HepG2 (cell line): ENCODE data around the gene HES2. TPM values are rescaled to one million over a fixed set of nuclear protein-coding genes. Genes with fewer than 3 reads are reported as not detected.

Experiments
- ARNTL ChIP-seq: sonication (generic); formaldehyde crosslinking; IDR thresholded peaks from 2 replicates; pipeline ENCODE4 v1.4.0; 2020; ENCODE audit warnings: mild to moderate bottlenecking, missing genetic modification reagents
- ATF4 ChIP-seq, 2 experiments: fragments of 450-650 bp in 1 of 2; sonication (generic) in 1 of 2; formaldehyde crosslinking; IDR thresholded peaks; 2 replicates each; pipeline versions ENCODE4 v1.5.0 to v1.8.0; 2020 to 2022; ENCODE audit warnings: mild to moderate bottlenecking in 1 of 2, missing genetic modification reagents in 1 of 2
- BCL6 ChIP-seq: IDR thresholded peaks from 2 replicates; pipeline ENCODE4 v1.6.1; 2016; ENCODE audit warnings: missing genetic modification reagents, missing compliant biosample characterization
- BHLHE40 ChIP-seq: IDR thresholded peaks from 2 replicates; pipeline ENCODE4 v1.6.1; 2011; ENCODE audit warnings: low read length, improper control_type of control experiment
- GATAD1 ChIP-seq: IDR thresholded peaks from 2 replicates; pipeline ENCODE4 v1.6.1; 2016; ENCODE audit warnings: missing genetic modification reagents, missing compliant biosample characterization
- GZF1 ChIP-seq: sonication (generic); formaldehyde crosslinking; IDR thresholded peaks from 2 replicates; pipeline ENCODE4 v1.5.1; 2020; ENCODE audit warnings: mild to moderate bottlenecking, missing genetic modification reagents
- HNF4G ChIP-seq, 2 experiments: sonication (generic) in 1 of 2; formaldehyde crosslinking in 1 of 2; IDR thresholded peaks; 2 replicates each; pipeline versions ENCODE4 v1.4.0 to v1.6.1; 2011 to 2020; ENCODE audit warnings: borderline replicate concordance in 2 of 2, low read depth in 2 of 2, mild to moderate bottlenecking in 2 of 2, low read length in 1 of 2, missing genetic modification reagents in 1 of 2, moderate library complexity in 1 of 2
- KLF12 ChIP-seq: sonication (generic); formaldehyde crosslinking; IDR thresholded peaks from 2 replicates; pipeline ENCODE4 v1.4.0; 2020; ENCODE audit warnings: missing genetic modification reagents, borderline replicate concordance
- KLF16 ChIP-seq, 2 experiments: sonication (generic) in 1 of 2; formaldehyde crosslinking in 1 of 2; IDR thresholded peaks; 2 replicates each; pipeline versions ENCODE4 v1.6.1 to v1.8.0; 2016 to 2023; ENCODE audit warnings: missing genetic modification reagents in 2 of 2, missing compliant biosample characterization in 1 of 2
- MAZ ChIP-seq, 2 experiments: sonication (generic) in 1 of 2; formaldehyde crosslinking in 1 of 2; IDR thresholded peaks; 2 replicates each; pipeline versions ENCODE4 v1.5.0 to v1.6.1; 2012 to 2020; ENCODE audit warnings: low read depth in 2 of 2, mild to moderate bottlenecking in 2 of 2, borderline replicate concordance in 1 of 2, improper control_type of control experiment in 1 of 2, low read length in 1 of 2, missing genetic modification reagents in 1 of 2, moderate library complexity in 1 of 2
- MED8 ChIP-seq: sonication (generic); formaldehyde crosslinking; IDR thresholded peaks from 2 replicates; pipeline ENCODE4 v1.8.1; 2023; ENCODE audit warnings: mild to moderate bottlenecking, missing genetic modification reagents; ENCODE audit not compliant: insufficient replicate concordance
- MIER3 ChIP-seq: IDR thresholded peaks from 2 replicates; pipeline ENCODE4 v1.6.1; 2016; ENCODE audit warnings: missing compliant biosample characterization, borderline replicate concordance
- MLX ChIP-seq: IDR thresholded peaks from 2 replicates; pipeline ENCODE4 v1.6.1; 2016
- NCOA2 ChIP-seq: sonication (generic); formaldehyde crosslinking; IDR thresholded peaks from 2 replicates; pipeline ENCODE4 v1.8.0; 2022; ENCODE audit warnings: inconsistent platforms
- NFIC ChIP-seq: IDR thresholded peaks from 2 replicates; pipeline ENCODE4 v1.6.1; 2012; ENCODE audit warnings: mild to moderate bottlenecking, low read length, inconsistent platforms
- POLR2AphosphoS5 ChIP-seq: IDR thresholded peaks from 2 replicates; pipeline ENCODE4 v1.6.1; 2012; ENCODE audit warnings: low read depth, low read length
- POLR2G ChIP-seq: fragments of 200-400 bp; formaldehyde crosslinking; IDR thresholded peaks from 2 replicates; pipeline ENCODE4 v1.6.1; 2018; ENCODE audit warnings: mild to moderate bottlenecking, low read depth, low read length, moderate library complexity
- RBM39 ChIP-seq: fragments of 200-400 bp; formaldehyde crosslinking; IDR thresholded peaks from one replicate; pipeline ENCODE4 v1.6.1; 2018; ENCODE audit warnings: antibody characterized with exemption, mild to moderate bottlenecking, low read depth, low read length; ENCODE audit not compliant: poor library complexity, severe bottlenecking
- REL ChIP-seq: sonication (generic); formaldehyde crosslinking; conservative IDR thresholded peaks from 2 replicates; pipeline ENCODE4 v1.8.0; 2022; ENCODE audit warnings: mild to moderate bottlenecking, missing genetic modification reagents, moderate library complexity
- SAP130 ChIP-seq: IDR thresholded peaks from 2 replicates; pipeline ENCODE4 v1.6.1; 2016; ENCODE audit warnings: low read depth
- SP5 ChIP-seq: IDR thresholded peaks from 2 replicates; pipeline ENCODE4 v1.6.1; 2016; ENCODE audit warnings: low read depth, borderline replicate concordance
- TBP ChIP-seq: sonication (generic); formaldehyde crosslinking; IDR thresholded peaks from 2 replicates; pipeline ENCODE4 v1.5.0; 2020; ENCODE audit warnings: missing genetic modification reagents
- ZFP90 ChIP-seq: sonication (generic); formaldehyde crosslinking; IDR thresholded peaks from 2 replicates; pipeline ENCODE4 v1.8.0; 2022; ENCODE audit warnings: missing genetic modification reagents, mild to moderate bottlenecking, inconsistent platforms, borderline replicate concordance
- ZFX ChIP-seq: sonication (generic); formaldehyde crosslinking; IDR thresholded peaks from 2 replicates; pipeline ENCODE4 v1.4.0; 2020; ENCODE audit warnings: mild to moderate bottlenecking, low read depth, missing genetic modification reagents, moderate library complexity
- ZIK1 ChIP-seq: sonication (generic); formaldehyde crosslinking; IDR thresholded peaks from 2 replicates; pipeline ENCODE4 v1.5.0; 2020; ENCODE audit warnings: mild to moderate bottlenecking, low read depth, missing genetic modification reagents, borderline replicate concordance
- ZNF124 ChIP-seq: sonication (generic); formaldehyde crosslinking; IDR thresholded peaks from 2 replicates; pipeline ENCODE4 v1.4.0; 2020; ENCODE audit warnings: missing genetic modification reagents
- ZNF292 ChIP-seq: sonication (generic); formaldehyde crosslinking; IDR thresholded peaks from 2 replicates; pipeline ENCODE4 v1.8.1; 2022; ENCODE audit warnings: mild to moderate bottlenecking, low read depth, missing genetic modification reagents, borderline replicate concordance
- ZNF383 ChIP-seq: sonication (generic); formaldehyde crosslinking; IDR thresholded peaks from 2 replicates; pipeline ENCODE4 v1.4.0; 2020; ENCODE audit warnings: missing genetic modification reagents, mild to moderate bottlenecking, borderline replicate concordance
- ZNF660 ChIP-seq: sonication (generic); formaldehyde crosslinking; IDR thresholded peaks from 2 replicates; pipeline ENCODE4 v1.5.1; 2020; ENCODE audit warnings: mild to moderate bottlenecking, low read depth, missing genetic modification reagents, borderline replicate concordance
- ZSCAN21 ChIP-seq: sonication (generic); formaldehyde crosslinking; IDR thresholded peaks from 2 replicates; pipeline ENCODE4 v1.8.0; 2022; ENCODE audit warnings: mild to moderate bottlenecking, missing genetic modification reagents, moderate library complexity, borderline replicate concordance
- polyA plus RNA-seq, 8 experiments: library from polyadenylated mRNA; depleted of rRNA in 3 of 8; stranded (reverse) in 7 of 8; unstranded in 1 of 8; fragments of >200 nt; fragmentation: Illumina TruSeq in 4 of 8; extraction: Trizol in 4 of 8; gene quantifications; 2 replicates each; pipeline versions ENCODE4 v1.2.1 to v1.2.3, GENCODE V29; 2011 to 2016; ENCODE audit warnings: low read depth in 4 of 8, missing spikeins in 1 of 8, mixed read lengths in 1 of 8; ENCODE audit not compliant: insufficient read depth in 1 of 8
- total RNA-seq, 5 experiments: library from RNA; depleted of rRNA; stranded (reverse); fragments of >200 nt; fragmentation: Illumina TruSeq; extraction: Trizol; gene quantifications; 2 replicates each; pipeline ENCODE4 v1.2.3, GENCODE V29; 2016; ENCODE audit warnings: low read depth in 1 of 5

HES2 gene
- total and polyA plus RNA-seq, 2 of the 13 experiments (the other 11 are each of a cell fraction or from before 2014, with no cell fraction given) = 0.11 to 0.17 TPM

DNA sequence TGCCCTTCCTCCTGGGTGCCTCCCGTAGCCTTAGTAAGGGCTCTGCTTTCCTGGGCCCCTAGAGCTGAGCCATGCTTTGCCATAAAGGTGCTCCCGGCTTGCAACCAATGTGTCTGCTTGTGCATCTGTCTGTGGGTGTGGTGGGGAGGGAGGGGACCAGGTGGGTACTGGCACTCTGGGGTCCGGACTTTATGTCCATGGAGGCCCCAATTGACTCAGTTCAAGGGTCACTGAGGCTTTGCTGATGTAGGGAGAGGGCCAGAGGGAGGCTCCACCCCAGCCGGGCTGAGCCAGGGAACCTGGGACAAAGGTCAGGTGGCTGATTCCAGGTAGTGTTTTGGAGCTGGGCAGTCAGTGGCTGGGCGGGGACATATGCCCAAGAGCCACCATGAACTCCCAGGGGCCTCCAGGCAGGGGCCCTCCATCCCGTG, 31.2 kb upstream of the HES2 start (continued):
- no peak for TF ChIP-seq RBM39
- peak; percentile 89 for TF ChIP-seq SAP130 (CRISPR knock-in tag)
- TF ChIP-seq MIER3 = peak; percentile 55; the same call in 1 of the 2 replicates
- TF ChIP-seq GATAD1 (CRISPR knock-in tag) = 0 out of 2 replicates have a peak, but pooled peaks have one; percentile 30
- peak; percentile 79 for TF ChIP-seq SP5 (CRISPR knock-in tag)
- TF ChIP-seq ZIK1 (CRISPR knock-in tag) = no peak
- TF ChIP-seq ZNF124 = no peak
- 0 out of 2 replicates have a peak, but pooled peaks have one; percentile 63 for TF ChIP-seq REL (CRISPR knock-in tag)
- 0 out of 2 replicates have a peak, but pooled peaks have one; percentile 9 for TF ChIP-seq ZNF292
- peak; percentile 36; the same call in 1 of the 2 replicates for TF ChIP-seq MLX (CRISPR knock-in tag)
- peak; percentile 97 for TF ChIP-seq HNF4G (IDR thresholded peaks at IDR 0.05; ENCODE audit: borderline replicate concordance, low read depth, low read length)
- peak; percentile 98 for TF ChIP-seq HNF4G (CRISPR knock-in tag; IDR thresholded peaks at IDR 0.05; ENCODE audit: borderline replicate concordance, low read depth)
- TF ChIP-seq ZFP90 (CRISPR knock-in tag) = no peak
- TF ChIP-seq NFIC = no peak
- TF ChIP-seq NCOA2 (CRISPR knock-in tag) = peak; percentile 67
- peak; percentile 53 for TF ChIP-seq POLR2AphosphoS5
- TF ChIP-seq MAZ (IDR thresholded peaks at IDR 0.05; ENCODE audit: borderline replicate concordance, low read depth, low read length) = 0 out of 2 replicates have a peak, but pooled peaks have one; percentile 31
- peak; percentile 51; the same call in 1 of the 2 replicates for TF ChIP-seq MAZ (CRISPR knock-in tag; IDR thresholded peaks at IDR 0.05; ENCODE audit: low read depth)
- TF ChIP-seq ZNF383 (CRISPR knock-in tag) = no peak
- peak; percentile 59 for TF ChIP-seq ZFX (CRISPR knock-in tag)
- peak; percentile 68 for TF ChIP-seq MED8 (CRISPR knock-in tag)
- peak; percentile 59 for TF ChIP-seq BCL6 (CRISPR knock-in tag)
- no peak for TF ChIP-seq KLF16 (CRISPR knock-in tag; IDR thresholded peaks at IDR 0.05)
- no peak for TF ChIP-seq BHLHE40
- peak; percentile 58; the same call in 1 of the 2 replicates for TF ChIP-seq KLF12 (CRISPR knock-in tag)
- peak; percentile 30; the same call in 1 of the 2 replicates for TF ChIP-seq ZSCAN21 (CRISPR knock-in tag)
- peak; percentile 61; the same call in 1 of the 2 replicates for TF ChIP-seq POLR2G
- no peak for TF ChIP-seq ZNF660
- TF ChIP-seq ARNTL (CRISPR knock-in tag) = peak; percentile 75; the same call in 1 of the 2 replicates
- TF ChIP-seq ATF4 (CRISPR knock-in tag; IDR thresholded peaks at IDR 0.05) = peak in 1 of 2 experiments; percentile 42; a peak in 1 of 4 replicates
- 0 out of 2 replicates have a peak, but pooled peaks have one; percentile 55 for TF ChIP-seq GZF1
- no peak for TF ChIP-seq TBP (CRISPR knock-in tag)
